ENCODE results near the gene DLK2. TPM values are rescaled to one million over a fixed set of nuclear protein-coding genes. Genes with fewer than 3 reads are reported as not detected.

The DLK2 gene
- total and polyA plus RNA-seq, 2 of the 13 experiments (the other 11 are each of a cell fraction or from before 2014, with no cell fraction given): 1.2 to 3.8 TPM

DNA sequence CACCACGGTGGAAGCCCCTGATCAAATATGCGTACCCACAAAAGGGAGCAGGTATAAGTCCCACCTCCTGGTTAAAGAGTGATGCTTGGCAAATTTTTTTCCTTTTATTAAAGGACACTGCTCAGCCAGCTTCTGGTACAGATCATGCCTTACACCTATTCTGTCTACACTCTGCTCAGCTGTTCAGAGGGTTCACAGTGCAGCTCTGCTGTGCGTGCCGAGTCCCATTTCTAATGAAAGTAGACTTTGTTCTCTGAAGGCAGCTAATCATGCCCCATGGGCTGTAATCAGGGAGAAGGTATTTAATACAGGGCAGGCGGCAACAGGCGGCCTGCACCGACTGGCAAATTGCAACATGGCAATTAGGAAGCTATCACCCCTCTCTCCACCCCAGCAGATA lies 38.5 kb upstream of the DLK2 start (continued):
- no peak for TF ChIP-seq TCF12 (IDR thresholded peaks at IDR 0.05)
- no peak for TF ChIP-seq TCF12 (CRISPR knock-in tag; IDR thresholded peaks at IDR 0.05)
- TF ChIP-seq HNRNPL (IDR thresholded peaks at IDR 0.05; ENCODE audit: low read depth, low read length): 0 out of 2 replicates have a peak, but pooled peaks have one; percentile 33
- TF ChIP-seq, protein P1, sequence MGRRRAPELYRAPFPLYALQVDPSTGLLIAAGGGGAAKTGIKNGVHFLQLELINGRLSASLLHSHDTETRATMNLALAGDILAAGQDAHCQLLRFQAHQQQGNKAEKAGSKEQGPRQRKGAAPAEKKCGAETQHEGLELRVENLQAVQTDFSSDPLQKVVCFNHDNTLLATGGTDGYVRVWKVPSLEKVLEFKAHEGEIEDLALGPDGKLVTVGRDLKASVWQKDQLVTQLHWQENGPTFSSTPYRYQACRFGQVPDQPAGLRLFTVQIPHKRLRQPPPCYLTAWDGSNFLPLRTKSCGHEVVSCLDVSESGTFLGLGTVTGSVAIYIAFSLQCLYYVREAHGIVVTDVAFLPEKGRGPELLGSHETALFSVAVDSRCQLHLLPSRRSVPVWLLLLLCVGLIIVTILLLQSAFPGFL (CRISPR knock-in tag; IDR thresholded peaks at IDR 0.05): no peak
- TF ChIP-seq ERF (CRISPR knock-in tag; IDR thresholded peaks at IDR 0.05): peak; percentile 24; the same call in 1 of the 2 replicates
- TF ChIP-seq ZNF230 (CRISPR knock-in tag; IDR thresholded peaks at IDR 0.05): 0 out of 2 replicates have a peak, but pooled peaks have one; percentile 78
- no peak for TF ChIP-seq SOX13 (IDR thresholded peaks at IDR 0.05)
- TF ChIP-seq SOX13 (CRISPR knock-in tag; conservative IDR thresholded peaks at IDR 0.05 in 1 of 2, IDR thresholded peaks at IDR 0.05 in 1 of 2): peak in 1 of 2 experiments; percentile 57; a peak in 1 of 4 replicates
- TF ChIP-seq PITX1 (CRISPR knock-in tag; IDR thresholded peaks at IDR 0.05): peak; percentile 58; the same call in 1 of the 2 replicates
- TF ChIP-seq MED1 (CRISPR knock-in tag; IDR thresholded peaks at IDR 0.05): peak; percentile 50; the same call in 1 of the 2 replicates
- TF ChIP-seq ASH2L (IDR thresholded peaks at IDR 0.05; ENCODE audit: insufficient read length, low read depth, low read length): peak; percentile 30
- no peak for TF ChIP-seq NFE2 (CRISPR knock-in tag; IDR thresholded peaks at IDR 0.05)
- no peak for TF ChIP-seq ZNF607 (CRISPR knock-in tag; IDR thresholded peaks at IDR 0.05; ENCODE audit: borderline replicate concordance)
- 0 out of 2 replicates have a peak, but pooled peaks have one; percentile 15 for TF ChIP-seq HDAC1 (CRISPR knock-in tag; IDR thresholded peaks at IDR 0.05)
- TF ChIP-seq, protein P2, sequence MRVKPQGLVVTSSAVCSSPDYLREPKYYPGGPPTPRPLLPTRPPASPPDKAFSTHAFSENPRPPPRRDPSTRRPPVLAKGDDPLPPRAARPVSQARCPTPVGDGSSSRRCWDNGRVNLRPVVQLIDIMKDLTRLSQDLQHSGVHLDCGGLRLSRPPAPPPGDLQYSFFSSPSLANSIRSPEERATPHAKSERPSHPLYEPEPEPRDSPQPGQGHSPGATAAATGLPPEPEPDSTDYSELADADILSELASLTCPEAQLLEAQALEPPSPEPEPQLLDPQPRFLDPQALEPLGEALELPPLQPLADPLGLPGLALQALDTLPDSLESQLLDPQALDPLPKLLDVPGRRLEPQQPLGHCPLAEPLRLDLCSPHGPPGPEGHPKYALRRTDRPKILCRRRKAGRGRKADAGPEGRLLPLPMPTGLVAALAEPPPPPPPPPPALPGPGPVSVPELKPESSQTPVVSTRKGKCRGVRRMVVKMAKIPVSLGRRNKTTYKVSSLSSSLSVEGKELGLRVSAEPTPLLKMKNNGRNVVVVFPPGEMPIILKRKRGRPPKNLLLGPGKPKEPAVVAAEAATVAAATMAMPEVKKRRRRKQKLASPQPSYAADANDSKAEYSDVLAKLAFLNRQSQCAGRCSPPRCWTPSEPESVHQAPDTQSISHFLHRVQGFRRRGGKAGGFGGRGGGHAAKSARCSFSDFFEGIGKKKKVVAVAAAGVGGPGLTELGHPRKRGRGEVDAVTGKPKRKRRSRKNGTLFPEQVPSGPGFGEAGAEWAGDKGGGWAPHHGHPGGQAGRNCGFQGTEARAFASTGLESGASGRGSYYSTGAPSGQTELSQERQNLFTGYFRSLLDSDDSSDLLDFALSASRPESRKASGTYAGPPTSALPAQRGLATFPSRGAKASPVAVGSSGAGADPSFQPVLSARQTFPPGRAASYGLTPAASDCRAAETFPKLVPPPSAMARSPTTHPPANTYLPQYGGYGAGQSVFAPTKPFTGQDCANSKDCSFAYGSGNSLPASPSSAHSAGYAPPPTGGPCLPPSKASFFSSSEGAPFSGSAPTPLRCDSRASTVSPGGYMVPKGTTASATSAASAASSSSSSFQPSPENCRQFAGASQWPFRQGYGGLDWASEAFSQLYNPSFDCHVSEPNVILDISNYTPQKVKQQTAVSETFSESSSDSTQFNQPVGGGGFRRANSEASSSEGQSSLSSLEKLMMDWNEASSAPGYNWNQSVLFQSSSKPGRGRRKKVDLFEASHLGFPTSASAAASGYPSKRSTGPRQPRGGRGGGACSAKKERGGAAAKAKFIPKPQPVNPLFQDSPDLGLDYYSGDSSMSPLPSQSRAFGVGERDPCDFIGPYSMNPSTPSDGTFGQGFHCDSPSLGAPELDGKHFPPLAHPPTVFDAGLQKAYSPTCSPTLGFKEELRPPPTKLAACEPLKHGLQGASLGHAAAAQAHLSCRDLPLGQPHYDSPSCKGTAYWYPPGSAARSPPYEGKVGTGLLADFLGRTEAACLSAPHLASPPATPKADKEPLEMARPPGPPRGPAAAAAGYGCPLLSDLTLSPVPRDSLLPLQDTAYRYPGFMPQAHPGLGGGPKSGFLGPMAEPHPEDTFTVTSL (CRISPR knock-in tag; IDR thresholded peaks at IDR 0.05; ENCODE audit: borderline replicate concordance): no peak
- peak; percentile 63; the same call in 1 of the 2 replicates for TF ChIP-seq ELF3 (CRISPR knock-in tag; IDR thresholded peaks at IDR 0.05)
- peak; percentile 63 for TF ChIP-seq HDAC2 (CRISPR knock-in tag; IDR thresholded peaks at IDR 0.05)
- peak; percentile 53; the same call in 1 of the 2 replicates for TF ChIP-seq RXRB (CRISPR knock-in tag; IDR thresholded peaks at IDR 0.05; ENCODE audit: borderline replicate concordance)
- TF ChIP-seq BHLHE40 (IDR thresholded peaks at IDR 0.05; ENCODE audit: low read length): peak; percentile 71
- peak; percentile 54; the same call in 1 of the 2 replicates for TF ChIP-seq ZNF629 (CRISPR knock-in tag; conservative IDR thresholded peaks at IDR 0.05)
- TF ChIP-seq ZBTB33 (CRISPR knock-in tag; IDR thresholded peaks at IDR 0.05): peak; percentile 51; the same call in 1 of the 2 replicates
- 0 out of 2 replicates have a peak, but pooled peaks have one; percentile 34 for TF ChIP-seq MXD3 (CRISPR knock-in tag; IDR thresholded peaks at IDR 0.05)
- TF ChIP-seq RXRA (CRISPR knock-in tag; IDR thresholded peaks at IDR 0.05): no peak
